K562 (cell line): ENCODE results near the gene PCDHGA7. TPM values are rescaled to one million over a fixed set of nuclear protein-coding genes. Genes with fewer than 3 reads are reported as not detected.

Experiments
- ATAC-seq: fragments of 200-7000 bp; cut with Tn5 transposase; 3 replicates; pipeline ENCODE4 v1.9.1; 2020; ENCODE audit warnings: moderate library complexity
- BruUV-seq: library from RNA; stranded (reverse); fragments of 400-500 nt; replicated peaks from 2 replicates; lab custom pipeline; 2021; lab: Mats Ljungman, UMichigan
- CTCF ChIA-PET: fragments of 300-600 bp; formaldehyde crosslinking; extraction: SDS; loops from one replicate; lab custom pipeline; 2021; ENCODE audit warnings: low intra/inter-chr PET ratio; lab: Yijun Ruan, JAX
- POLR2A ChIA-PET: fragments of 300-600, 350-650 bp; sonication (Branson Sonifier 250); formaldehyde crosslinking; extraction: SDS; loops from one replicate; lab custom pipeline; 2021; ENCODE audit warnings: antibody characterized with exemption, inconsistent platforms; lab: Yijun Ruan, JAX
- DNase-seq, 4 experiments: peaks; one replicate each; pipeline versions ENCODE4 v3.0.0 to v3.0.0-alpha.2; 2011 to 2018; ENCODE audit warnings: low spot score in 3 of 4, mixed read lengths in 3 of 4; ENCODE audit errors: extremely low read depth in 1 of 4
- FAIRE-seq: peaks from 2 replicates; lab custom pipeline; 2011; peaks lifted over from hg19 to GRCh38; lab: Jason Lieb, UNC
- H2AFZ ChIP-seq: 2 replicates; pipeline ENCODE4 v1.6.0; 2011; ENCODE audit warnings: low read depth, low read length, control low read depth, inconsistent platforms
- H3K27ac ChIP-seq: fragments of 200-600 bp; 3 replicates; pipeline ENCODE4 v1.8.0; 2011; ENCODE audit warnings: low read depth, mild to moderate bottlenecking, control low read depth, inconsistent platforms, low read length, moderate library complexity, mixed read lengths; ENCODE audit errors: extremely low read depth
- H3K27me3 ChIP-seq, 2 experiments: fragments of 300-600 bp in 1 of 2; 2 replicates in 1 of 2; 3 replicates in 1 of 2; pipeline versions ENCODE4 v1.6.0 to v1.8.0; 2011; ENCODE audit warnings: inconsistent platforms in 2 of 2, low read length in 2 of 2, mild to moderate bottlenecking in 1 of 2, mixed read lengths in 1 of 2, moderate library complexity in 1 of 2; ENCODE audit not compliant: control insufficient read depth in 2 of 2, insufficient read depth in 2 of 2
- H3K36me3 ChIP-seq: fragments of 300-600 bp; 3 replicates; pipeline ENCODE4 v1.8.0; 2011; ENCODE audit warnings: mild to moderate bottlenecking, low read length, inconsistent platforms; ENCODE audit not compliant: control insufficient read depth, insufficient read depth
- H3K4me1 ChIP-seq, 2 experiments: fragments of 200-600 bp in 1 of 2; replicated peaks in 1 of 2; 2 replicates in 1 of 2; 3 replicates in 1 of 2; pipeline versions ENCODE4 v1.5.1 to v1.8.0; 2011; ENCODE audit warnings: inconsistent platforms in 2 of 2, low read length in 2 of 2, mild to moderate bottlenecking in 1 of 2, mixed read lengths in 1 of 2, moderate library complexity in 1 of 2; ENCODE audit not compliant: control insufficient read depth in 2 of 2, insufficient read depth in 2 of 2
- H3K4me2 ChIP-seq: 2 replicates; pipeline ENCODE4 v1.6.1; 2011; ENCODE audit warnings: low read length, control low read depth, inconsistent platforms, mixed read lengths; ENCODE audit not compliant: insufficient read depth
- H3K4me3 ChIP-seq: fragments of 200-600 bp; sonication (generic), shearing (Covaris generic); 2 replicates; pipeline ENCODE4 v1.5.1; 2016; ENCODE audit warnings: control low read depth, inconsistent platforms
- H3K79me2 ChIP-seq: fragments of 200-600 bp; 3 replicates; pipeline ENCODE4 v1.8.0; 2011; ENCODE audit warnings: low read length, inconsistent platforms; ENCODE audit not compliant: control insufficient read depth, insufficient read depth
- H3K9ac ChIP-seq, 2 experiments: 2 replicates each; pipeline versions ENCODE4 v1.6.0 to v1.6.1; 2011; ENCODE audit warnings: low read depth in 2 of 2, low read length in 2 of 2, control low read depth in 1 of 2, inconsistent platforms in 1 of 2, mild to moderate bottlenecking in 1 of 2, mixed read lengths in 1 of 2; ENCODE audit not compliant: insufficient read depth in 1 of 2
- H3K9me1 ChIP-seq: one replicate; pipeline ENCODE4 v1.6.0; 2011; ENCODE audit warnings: inconsistent platforms, mild to moderate bottlenecking, low read length, moderate library complexity; ENCODE audit not compliant: control insufficient read depth, insufficient read depth
- H3K9me3 ChIP-seq: replicated peaks from 2 replicates; pipeline ENCODE4 v1.5.1; 2011; ENCODE audit warnings: low read depth, low read length, inconsistent platforms; ENCODE audit not compliant: control insufficient read depth, insufficient read depth
- H4K20me1 ChIP-seq: replicated peaks from 2 replicates; pipeline ENCODE4 v1.6.1; 2011; ENCODE audit warnings: low read length, inconsistent platforms, mixed read lengths; ENCODE audit not compliant: control insufficient read depth, insufficient read depth
- ZKSCAN3 ChIP-seq: fragments of 250-450 bp; sonication (Bioruptor Pico); IDR thresholded peaks from 2 replicates; pipeline ENCODE4 v1.4.0; 2020
- ZNF695 ChIP-seq: fragments of 450-650 bp; formaldehyde crosslinking; IDR thresholded peaks from 2 replicates; pipeline ENCODE4 v1.4.0; 2020; ENCODE audit warnings: mild to moderate bottlenecking, moderate library complexity
- WGBS: fragments of 100-300 bp; shearing (Covaris generic); methylation state at CpG from one replicate; pipeline ENCODE4 v1.1.6; 2016; ENCODE audit warnings: low coverage, mixed read lengths; ENCODE audit not compliant: insufficient coverage; ENCODE audit errors: missing lambda C conversion rate; 5-methylcytosine and 5-hydroxymethylcytosine counted together
- in situ Hi-C: fragments of 300-500 bp; cut with MboI; formaldehyde crosslinking; loops from 4 replicates; pipeline ENCODE4 v1.15.0; 2018; ENCODE audit warnings: inconsistent platforms, mixed read lengths
- intact Hi-C: fragments of 100-400 bp; cut with micrococcal nuclease; formaldehyde crosslinking; loops from 2 replicates; pipeline ENCODE4 v1.14.2; 2022
- polyA plus RNA-seq, 8 experiments: library from polyadenylated mRNA; depleted of rRNA in 4 of 8; stranded (reverse) in 5 of 8; unstranded in 3 of 8; fragments of >200 nt; fragmentation: Nextera tagmentation in 2 of 8; fragmentation: Illumina TruSeq in 1 of 8; extraction: Ambion mirVana in 2 of 8; extraction: Trizol in 1 of 8; gene quantifications; 2 replicates each; pipeline versions ENCODE4 v1.2.1 to v1.2.3, GENCODE V29; 2011 to 2014; ENCODE audit warnings: inconsistent platforms in 1 of 8, missing spikeins in 1 of 8
- total RNA-seq, 7 experiments: library from RNA; depleted of rRNA in 6 of 7; stranded (reverse); fragments of >200 nt in 6 of 7; fragmentation: Illumina TruSeq in 2 of 7; extraction: Trizol in 2 of 7; gene quantifications; 2 replicates each; pipeline versions ENCODE4 v1.2.1 to v1.2.3, GENCODE V29; 2011 to 2021; ENCODE audit warnings: low replicate concordance in 1 of 7
- TF ChIP-seq, protein P1 (sequence below): fragments of 250-450 bp; sonication (Bioruptor Pico); IDR thresholded peaks from 2 replicates; pipeline ENCODE4 v1.8.0; 2022; ENCODE audit warnings: moderate library complexity, mild to moderate bottlenecking, inconsistent platforms

PCDHGA7 gene
- total and polyA plus RNA-seq, 9 of the 15 experiments (the other 6 are each of a cell fraction or from before 2014, with no cell fraction given) = 0.03 to 0.11 (median 0.06) TPM; not detected in 5

DNA sequence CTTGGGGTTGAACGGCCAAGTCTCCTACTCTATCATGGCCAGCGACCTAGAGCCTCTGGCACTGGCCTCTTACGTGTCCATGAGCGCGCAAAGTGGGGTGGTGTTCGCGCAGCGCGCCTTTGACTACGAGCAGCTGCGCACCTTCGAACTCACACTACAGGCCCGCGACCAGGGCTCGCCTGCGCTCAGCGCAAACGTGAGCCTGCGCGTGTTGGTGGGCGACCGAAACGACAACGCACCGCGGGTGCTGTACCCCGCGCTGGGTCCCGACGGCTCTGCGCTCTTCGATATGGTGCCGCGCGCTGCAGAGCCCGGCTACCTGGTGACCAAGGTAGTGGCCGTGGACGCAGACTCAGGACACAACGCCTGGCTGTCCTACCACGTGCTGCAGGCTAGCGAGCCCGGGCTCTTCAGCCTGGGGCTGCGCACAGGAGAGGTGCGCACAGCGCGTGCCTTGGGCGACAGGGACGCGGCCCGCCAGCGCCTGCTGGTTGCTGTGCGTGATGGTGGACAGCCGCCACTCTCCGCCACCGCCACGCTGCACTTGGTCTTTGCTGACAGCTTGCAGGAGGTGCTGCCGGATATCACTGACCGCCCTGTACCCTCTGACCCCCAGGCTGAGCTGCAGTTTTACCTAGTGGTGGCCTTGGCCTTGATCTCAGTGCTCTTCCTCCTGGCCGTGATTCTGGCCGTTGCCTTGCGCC is 17.2 kb downstream of the PCDHGA7 start:
- no peak for ATAC-seq
- TF ChIP-seq ZKSCAN3 (CRISPR knock-in tag) (no peak), ZNF695 (no peak)
- TF ChIP-seq, protein P1, sequence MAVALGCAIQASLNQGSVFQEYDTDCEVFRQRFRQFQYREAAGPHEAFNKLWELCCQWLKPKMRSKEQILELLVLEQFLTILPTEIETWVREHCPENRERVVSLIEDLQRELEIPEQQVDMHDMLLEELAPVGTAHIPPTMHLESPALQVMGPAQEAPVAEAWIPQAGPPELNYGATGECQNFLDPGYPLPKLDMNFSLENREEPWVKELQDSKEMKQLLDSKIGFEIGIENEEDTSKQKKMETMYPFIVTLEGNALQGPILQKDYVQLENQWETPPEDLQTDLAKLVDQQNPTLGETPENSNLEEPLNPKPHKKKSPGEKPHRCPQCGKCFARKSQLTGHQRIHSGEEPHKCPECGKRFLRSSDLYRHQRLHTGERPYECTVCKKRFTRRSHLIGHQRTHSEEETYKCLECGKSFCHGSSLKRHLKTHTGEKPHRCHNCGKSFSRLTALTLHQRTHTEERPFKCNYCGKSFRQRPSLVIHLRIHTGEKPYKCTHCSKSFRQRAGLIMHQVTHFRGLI (CRISPR knock-in tag) = no peak
- no peak overlapping the region for H3K9ac ChIP-seq
- 37% methylated on average over 47 of the region's 61 CpGs for WGBS
- no peak overlapping the region for H3K27ac ChIP-seq
- POLR2A ChIA-PET = no interaction called here
- intact Hi-C loops (no loop called here), in situ Hi-C loops (no loop called here)
- H2AFZ ChIP-seq = no peak overlapping the region
- H3K27me3 ChIP-seq = peaks cover 3 to 29% of the 10 kb centered on the region in 2 experiments; a peak in 4 of 5 replicates
- H4K20me1 ChIP-seq = no peaks in the 10 kb centered on the region
- no peak for DNase-seq
- peaks cover 2% of the 10 kb centered on the region; the same call in 1 of the 2 replicates for H3K9me3 ChIP-seq
- CTCF ChIA-PET = no interaction called here
- H3K4me2 ChIP-seq = no peak overlapping the region
- H3K36me3 ChIP-seq = no peaks in the 10 kb centered on the region
- H3K79me2 ChIP-seq = no peaks in the 10 kb centered on the region
- H3K4me1 ChIP-seq = peaks cover 0 to 8% of the 10 kb centered on the region in 2 experiments; a peak in 3 of 5 replicates
- no TSS peak for BruUV-seq
- FAIRE-seq = no peak
- no peak overlapping the region for H3K4me3 ChIP-seq
- H3K9me1 ChIP-seq = no peaks in the 10 kb centered on the region
